SH-SY5Y (cell line): Measurements from ENCODE around the gene MAPK12.

ENCODE experiments used
- GATA2 ChIP-seq: IDR thresholded peaks from 2 replicates; pipeline ENCODE4 v1.6.1; 2011; ENCODE audit warnings: mild to moderate bottlenecking, low read depth, low read length
- GATA3 ChIP-seq: IDR thresholded peaks from 2 replicates; pipeline ENCODE4 v1.6.1; 2011; ENCODE audit warnings: low read depth, mild to moderate bottlenecking, low read length, moderate library complexity

- TF ChIP-seq GATA3 (no peak), GATA2 (no peak)
These were observed 36.2 kb upstream of the MAPK12 start for GRCh38 chr22:50297510-50298265.
